Measurements from ENCODE around the gene LGALS7B.

GRCh38 chr19:38837656-38838121, 48.7 kb downstream of the LGALS7B start:
- TF ChIP-seq CTCF (IDR thresholded peaks at IDR 0.05), result no peak
- no peak for TF ChIP-seq POLR2A (IDR thresholded peaks at IDR 0.05)

All from esophagus squamous epithelium (tissue), 4 donors.